ENCODE results near the gene AGPAT2.
A peak's percentile ranks its signal among the peaks of the same experiment; 100 is the strongest.
"Not testable (repeated sequence)": the region's sequence is repeated elsewhere in the genome, so short reads cannot be mapped to it uniquely, and the experiment has no call there.

The AGPAT2 gene

DNA sequence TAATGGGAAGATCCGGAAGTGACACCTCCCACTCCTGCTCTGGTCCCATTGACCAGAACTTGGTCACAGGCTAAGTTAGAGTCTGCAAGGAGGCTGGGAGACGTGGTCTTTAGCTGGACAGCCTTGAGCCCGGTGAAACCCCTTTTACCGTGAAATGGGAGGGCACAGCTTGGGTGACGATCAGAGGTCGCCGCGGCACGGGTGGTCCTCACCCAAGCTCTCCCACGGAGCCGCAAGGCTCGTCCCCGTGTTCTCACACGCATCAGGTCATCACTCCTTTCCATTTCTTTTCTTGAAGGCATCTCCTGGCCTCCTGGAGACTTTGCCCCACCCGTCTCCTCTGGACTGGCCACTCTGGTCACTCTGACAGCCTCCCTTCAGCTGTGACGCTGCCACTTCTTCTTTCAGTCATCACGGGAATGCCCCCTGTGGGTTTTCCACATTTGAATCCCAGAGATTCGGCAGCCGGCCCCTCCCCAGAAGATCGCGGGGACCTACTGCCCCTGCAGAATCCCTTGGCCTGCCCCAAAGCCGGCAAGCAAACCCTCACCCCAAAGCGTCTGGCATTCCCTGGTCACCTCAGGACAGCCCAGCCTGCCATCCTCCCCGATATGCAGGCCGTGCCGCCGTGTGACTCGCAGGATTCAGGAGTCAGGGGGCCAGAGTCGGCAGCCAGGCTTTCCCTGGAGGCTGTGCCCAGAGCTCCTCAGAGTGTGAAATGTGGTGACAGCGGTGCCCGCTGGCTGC is 43.5 kb downstream of the AGPAT2 start:
- H3K4me3 ChIP-seq (ENCODE audit: low read depth, low read length) = peak overlapping the region; percentile 15; the same call in 1 of the 2 replicates
- no peak for DNase-seq (ENCODE audit: low read depth)
- TF ChIP-seq, protein P1, sequence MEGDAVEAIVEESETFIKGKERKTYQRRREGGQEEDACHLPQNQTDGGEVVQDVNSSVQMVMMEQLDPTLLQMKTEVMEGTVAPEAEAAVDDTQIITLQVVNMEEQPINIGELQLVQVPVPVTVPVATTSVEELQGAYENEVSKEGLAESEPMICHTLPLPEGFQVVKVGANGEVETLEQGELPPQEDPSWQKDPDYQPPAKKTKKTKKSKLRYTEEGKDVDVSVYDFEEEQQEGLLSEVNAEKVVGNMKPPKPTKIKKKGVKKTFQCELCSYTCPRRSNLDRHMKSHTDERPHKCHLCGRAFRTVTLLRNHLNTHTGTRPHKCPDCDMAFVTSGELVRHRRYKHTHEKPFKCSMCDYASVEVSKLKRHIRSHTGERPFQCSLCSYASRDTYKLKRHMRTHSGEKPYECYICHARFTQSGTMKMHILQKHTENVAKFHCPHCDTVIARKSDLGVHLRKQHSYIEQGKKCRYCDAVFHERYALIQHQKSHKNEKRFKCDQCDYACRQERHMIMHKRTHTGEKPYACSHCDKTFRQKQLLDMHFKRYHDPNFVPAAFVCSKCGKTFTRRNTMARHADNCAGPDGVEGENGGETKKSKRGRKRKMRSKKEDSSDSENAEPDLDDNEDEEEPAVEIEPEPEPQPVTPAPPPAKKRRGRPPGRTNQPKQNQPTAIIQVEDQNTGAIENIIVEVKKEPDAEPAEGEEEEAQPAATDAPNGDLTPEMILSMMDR (IDR thresholded peaks at IDR 0.05; ENCODE audit: control insufficient read depth, extremely low read depth, insufficient read depth) = no peak

GRCh38 chr9:136642439-136642921 is 44.8 kb downstream of the AGPAT2 start:
- DNase-seq (ENCODE audit: low read depth) = no peak
- H3K4me3 ChIP-seq (ENCODE audit: low read depth, low read length) = no peak overlapping the region
- TF ChIP-seq, protein P1 (IDR thresholded peaks at IDR 0.05; ENCODE audit: control insufficient read depth, extremely low read depth, insufficient read depth) = no peak

- TF ChIP-seq, protein P1 (IDR thresholded peaks at IDR 0.05; ENCODE audit: control insufficient read depth, extremely low read depth, insufficient read depth) = no peak
- H3K4me3 ChIP-seq (ENCODE audit: low read depth, low read length) = no peak overlapping the region
- no peak for DNase-seq (ENCODE audit: low read depth)
Observed at GRCh38 chr9:136640171-136641111, 46.8 kb downstream of the AGPAT2 start.

DNA sequence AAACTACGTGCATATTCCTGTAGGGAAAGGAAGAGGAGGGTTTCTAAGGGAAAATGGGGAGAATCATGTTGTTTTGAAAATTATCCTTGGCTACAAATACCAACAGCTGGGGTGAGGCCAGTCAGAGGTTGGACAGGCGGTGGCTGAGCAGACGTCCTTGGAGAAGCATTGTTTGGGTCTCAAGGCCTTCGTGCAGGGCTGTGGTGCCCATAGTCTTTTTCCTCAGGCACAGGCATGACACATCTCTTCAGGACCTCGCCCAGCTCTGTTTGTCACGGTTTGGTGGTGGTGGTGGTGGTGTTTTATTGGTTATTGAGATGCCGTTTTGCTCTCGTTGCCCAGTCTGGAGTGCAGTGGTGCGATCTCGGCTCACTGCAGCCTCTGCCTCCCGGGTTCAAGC is 52.4 kb downstream of the AGPAT2 start:
- DNase-seq (ENCODE audit: low read depth) = no peak
- H3K4me3 ChIP-seq (ENCODE audit: low read depth, low read length) = no peak overlapping the region
- TF ChIP-seq, protein P1 (IDR thresholded peaks at IDR 0.05; ENCODE audit: control insufficient read depth, extremely low read depth, insufficient read depth) = no peak

GRCh38 chr9:136632491-136633106 is 54.7 kb downstream of the AGPAT2 start:
- H3K4me3 ChIP-seq (ENCODE audit: low read depth, low read length); DNase-seq (ENCODE audit: low read depth): not testable (repeated sequence)

DNA sequence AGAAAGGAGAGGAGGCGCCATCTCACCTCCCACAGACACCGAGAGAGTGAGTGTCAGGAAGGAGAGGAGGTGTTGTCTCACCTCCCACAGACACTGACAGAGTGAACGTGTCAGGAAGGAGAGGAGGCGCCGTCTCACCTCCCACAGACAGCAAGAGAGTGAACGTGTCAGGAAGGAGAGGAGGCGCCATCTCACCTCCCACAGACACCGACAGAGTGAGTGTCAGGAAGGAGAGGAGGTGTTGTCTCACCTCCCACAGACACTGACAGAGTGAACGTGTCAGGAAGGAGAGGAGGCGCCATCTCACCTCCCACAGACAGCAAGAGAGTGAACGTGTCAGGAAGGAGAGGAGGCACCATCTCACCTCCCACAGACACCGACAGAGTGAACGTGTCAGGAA is 55.2 kb downstream of the AGPAT2 start:
- DNase-seq (ENCODE audit: low read depth); H3K4me3 ChIP-seq (ENCODE audit: low read depth, low read length): not testable (repeated sequence)

GRCh38 chr9:136631038-136632000 is 55.9 kb downstream of the AGPAT2 start:
- H3K4me3 ChIP-seq (ENCODE audit: low read depth, low read length) = no peak overlapping the region
- peak; percentile 46 for DNase-seq (ENCODE audit: low read depth)
- TF ChIP-seq, protein P1 (IDR thresholded peaks at IDR 0.05; ENCODE audit: control insufficient read depth, extremely low read depth, insufficient read depth) = peak; percentile 98
